Body of pancreas (tissue), 4 donors: ENCODE results near the gene B4GALT2. TPM values are rescaled to one million over a fixed set of nuclear protein-coding genes. Genes with fewer than 3 reads are reported as not detected.

ENCODE experiments used
- ATAC-seq: fragments of 150-250 bp; one replicate; pipeline ENCODE4 v1.9.1; 2016
- DNase-seq, 4 donors: peaks; one replicate each; pipeline ENCODE4 v3.0.0-alpha.2; 2019
- H3K27ac ChIP-seq, 4 donors: fragments of 200-600 bp; sonication (generic); 1 replicate in 3 of 4; 2 replicates in 1 of 4; pipeline versions ENCODE4 v1.5.1 to v1.6.1; 2016 to 2019; ENCODE audit warnings: mild to moderate bottlenecking in 1 of 4, mixed read lengths in 1 of 4, moderate library complexity in 1 of 4
- H3K27me3 ChIP-seq, 2 donors: fragments of 200-600 bp; sonication (generic); one replicate each; pipeline ENCODE4 v1.6.0; 2016; ENCODE audit warnings: mild to moderate bottlenecking in 1 of 2
- H3K36me3 ChIP-seq, 2 donors: fragments of 200-600 bp; sonication (generic); replicated peaks in 1 of 2; 2 replicates each; pipeline ENCODE4 v1.5.1; 2016; ENCODE audit warnings: low read depth in 2 of 2; ENCODE audit not compliant: insufficient read depth in 1 of 2
- H3K4me1 ChIP-seq: fragments of 200-600 bp; sonication (generic); one replicate; pipeline ENCODE4 v1.6.0; 2016
- H3K4me3 ChIP-seq, 2 donors: fragments of 200-600 bp; sonication (generic); 1 replicate in 1 of 2; 2 replicates in 1 of 2; pipeline ENCODE4 v1.5.1; 2016 to 2019
- H3K9me3 ChIP-seq, 3 donors: fragments of 200-600 bp; sonication (generic); 1 replicate in 2 of 3; 2 replicates in 1 of 3; pipeline ENCODE4 v1.5.1; 2016
- CTCF ChIP-seq, 7 experiments: fragments of 450-650 bp in 4 of 7; fragments of 200-600 bp in 3 of 7; sonication (generic) in 3 of 7; IDR thresholded peaks; one replicate each; pipeline ENCODE4 v1.5.1; 2016 to 2019; ENCODE audit warnings: antibody characterized with exemption in 7 of 7
- POLR2A ChIP-seq, 3 donors: fragments of 450-650 bp; IDR thresholded peaks; one replicate each; pipeline ENCODE4 v1.6.1; 2016; ENCODE audit warnings: antibody characterized with exemption in 3 of 3, mild to moderate bottlenecking in 2 of 3
- WGBS, 2 donors: methylation state at CpG; one replicate each; pipeline ENCODE4 v1.1.5; 2017; 5-methylcytosine and 5-hydroxymethylcytosine counted together
- intact Hi-C: fragments of 100-400 bp; cut with DNase I; formaldehyde crosslinking; loops from one replicate; pipeline ENCODE4 v1.15.1; 2023
- total RNA-seq, 2 donors: library from RNA; depleted of rRNA; stranded (reverse); fragments of >200 nt; gene quantifications; one replicate each; pipeline ENCODE4 v1.1.0, GENCODE V29; 2016

B4GALT2 gene
- total RNA-seq, 2 donors from 2014 or later = 18.2 to 29.3 TPM

DNA sequence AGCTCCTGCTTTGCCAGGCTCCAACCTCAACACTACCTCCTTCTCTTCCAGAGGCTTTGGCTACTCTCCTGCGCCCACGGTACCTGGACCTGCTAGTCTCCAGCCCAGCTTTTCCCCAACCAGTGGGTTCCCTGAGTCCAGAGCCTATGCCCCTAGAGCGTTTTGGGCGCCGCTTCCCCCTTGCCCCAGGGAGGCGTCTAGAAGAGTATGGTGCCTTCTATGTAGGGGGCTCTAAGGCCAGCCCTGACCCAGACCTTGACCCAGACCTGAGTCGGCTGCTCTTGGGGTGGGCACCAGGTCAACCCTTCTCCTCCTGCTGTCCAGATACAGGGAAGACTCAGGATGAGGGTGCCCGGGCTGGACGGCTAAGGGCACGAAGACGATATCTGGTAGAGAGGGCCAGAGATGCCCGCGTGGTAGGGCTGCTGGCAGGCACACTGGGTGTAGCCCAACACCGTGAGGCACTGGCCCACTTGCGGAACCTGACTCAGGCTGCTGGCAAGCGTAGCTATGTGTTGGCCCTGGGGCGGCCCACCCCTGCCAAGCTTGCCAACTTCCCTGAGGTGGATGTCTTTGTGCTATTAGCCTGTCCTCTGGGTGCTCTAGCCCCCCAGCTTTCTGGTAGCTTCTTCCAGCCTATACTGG is 7.6 kb upstream of the B4GALT2 start:
- H3K27ac ChIP-seq = no peak overlapping the region
- H3K36me3 ChIP-seq = no peaks in the 10 kb centered on the region
- DNase-seq = no peak
- peaks cover 37% of the 10 kb centered on the region for H3K4me1 ChIP-seq
- 92 to 93% methylated on average over 11 to 17 of the region's 17 CpGs for WGBS, 2 donors
- intact Hi-C loops = no loop called here
- H3K4me3 ChIP-seq = no peak overlapping the region
- no peaks in the 10 kb centered on the region for H3K9me3 ChIP-seq
- TF ChIP-seq CTCF (IDR thresholded peaks at IDR 0.05) = no peak
- no peak for TF ChIP-seq POLR2A (IDR thresholded peaks at IDR 0.05)
- no peak for ATAC-seq
- H3K27me3 ChIP-seq = no peaks in the 10 kb centered on the region

GRCh38 chr1:43973981-43974442 is 5.0 kb upstream of the B4GALT2 start:
- peaks cover 61% of the 10 kb centered on the region for H3K4me1 ChIP-seq
- no peak for DNase-seq
- WGBS, 2 donors = 22 to 23% methylated on average over 9 of the region's 9 CpGs
- H3K4me3 ChIP-seq = peak overlapping the region; percentile 22 to 90
- peaks cover 0 to 4% of the 10 kb centered on the region in 2 donors for H3K36me3 ChIP-seq
- H3K9me3 ChIP-seq = no peaks in the 10 kb centered on the region
- no peaks in the 10 kb centered on the region for H3K27me3 ChIP-seq
- intact Hi-C loops = no loop called here
- ATAC-seq = no peak
- peak overlapping the region; percentile 88 to 98 (median 94) for H3K27ac ChIP-seq
- TF ChIP-seq POLR2A (IDR thresholded peaks at IDR 0.05) (no peak), CTCF (IDR thresholded peaks at IDR 0.05) (no peak)

DNA sequence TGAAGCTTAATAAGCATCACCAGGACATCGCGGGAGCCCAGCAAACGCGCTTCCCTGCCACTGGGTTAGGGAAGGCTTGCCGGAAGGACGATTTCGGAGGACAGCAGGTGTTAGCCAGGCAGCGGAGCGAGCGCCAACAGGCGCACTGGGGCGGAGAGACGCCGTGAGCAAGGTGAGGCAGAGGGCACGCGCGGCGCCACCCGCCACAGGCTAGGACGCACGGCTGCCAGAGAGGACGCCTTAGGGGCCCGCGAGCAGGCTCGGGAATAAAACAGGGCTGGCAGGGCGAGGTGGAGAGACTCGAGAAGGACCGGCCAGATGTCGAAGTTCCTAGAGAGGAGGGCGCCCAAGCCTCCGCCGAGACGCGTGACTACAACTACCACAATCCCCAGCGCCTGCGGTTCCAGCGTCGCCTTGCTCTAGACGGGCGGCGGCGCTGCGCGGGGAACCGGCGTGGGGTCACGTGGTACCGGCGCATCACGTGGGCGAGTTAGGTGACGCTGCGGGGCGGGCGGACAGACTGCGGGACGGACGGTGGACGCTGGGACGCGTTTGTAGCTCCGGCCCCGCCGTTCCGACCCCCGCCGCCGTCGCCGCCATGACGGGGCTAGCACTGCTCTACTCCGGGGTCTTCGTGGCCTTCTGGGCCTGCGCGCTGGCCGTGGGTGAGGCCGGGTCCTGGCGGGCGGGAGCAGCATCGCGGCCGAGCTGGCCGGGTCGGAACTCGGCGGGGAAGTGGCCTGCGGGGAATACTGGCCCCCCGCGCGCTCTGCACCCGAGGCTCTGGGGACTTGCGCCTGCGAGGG is 4.4 kb upstream of the B4GALT2 start, which contains the start of gene ATP6V0B:
TSS of gene ATP6V0B (plus strand) at position 518 of the 806 bp plus-strand sequence. CDS start at position 599, 81 bp downstream.
- peak; percentile 82 for ATAC-seq

GRCh38 chr1:43975249-43975961 is 3.6 kb upstream of the B4GALT2 start:
- intact Hi-C loops = no loop called here
- Histone ChIP-seq H3K27ac (peak overlapping the region; percentile 88 to 98 (median 94)), H3K4me1 (peaks cover 62% of the 10 kb centered on the region), H3K9me3 (no peaks in the 10 kb centered on the region), H3K36me3 (peaks cover 0 to 4% of the 10 kb centered on the region in 2 donors), H3K4me3 (peak overlapping the region; percentile 71 to 90), H3K27me3 (no peaks in the 10 kb centered on the region)
- DNase-seq = peak; percentile 70 to 80 (median 73)
- TF ChIP-seq POLR2A (IDR thresholded peaks at IDR 0.05) (no peak), CTCF (IDR thresholded peaks at IDR 0.05) (no peak)
- ATAC-seq = peak; percentile 25
- 1% methylated on average over 19 to 34 of the region's 34 CpGs for WGBS, 2 donors

More for the DNA sequence above, 4.4 kb upstream of the B4GALT2 start, which contains the start of gene ATP6V0B:
- intact Hi-C loops = no loop called here
- H3K27ac ChIP-seq = peak within 1 kb of the TSS; percentile 88 to 98 (median 94)
- peak in 5 of 7 experiments; percentile 11 to 46 (median 37) for TF ChIP-seq CTCF (IDR thresholded peaks at IDR 0.05)
- peak; percentile 83 to 93 (median 88) for TF ChIP-seq POLR2A (IDR thresholded peaks at IDR 0.05)
- H3K36me3 ChIP-seq = peaks cover 0 to 4% of the 10 kb centered on the region in 2 donors
- peak; percentile 96 to 98 (median 97) for DNase-seq
- peak within 1 kb of the TSS; percentile 71 to 90 for H3K4me3 ChIP-seq
- H3K9me3 ChIP-seq = no peaks in the 10 kb centered on the region
- H3K4me1 ChIP-seq = peaks cover 57% of the 10 kb centered on the region
- WGBS, 2 donors = 0 to 1% methylated on average over 14 to 88 of the region's 93 CpGs
- H3K27me3 ChIP-seq = no peaks in the 10 kb centered on the region
